Cardiac fibroblast (primary cell): ENCODE results near the gene NRG3.
"Not testable (repeated sequence)": the region's sequence is repeated elsewhere in the genome, so short reads cannot be mapped to it uniquely, and the experiment has no call there.

ENCODE experiments used
- DNase-seq, 2 donors: peaks; one replicate each; pipeline versions ENCODE4 v3.0.0 to v3.0.0-alpha.2; 2010; ENCODE audit warnings: low read depth in 2 of 2
- H3K4me3 ChIP-seq, 2 donors: replicated peaks in 1 of 2; 1 replicate in 1 of 2; 2 replicates in 1 of 2; pipeline ENCODE4 v1.5.1; 2011; ENCODE audit warnings: low read depth in 2 of 2, low read length in 2 of 2, mild to moderate bottlenecking in 2 of 2, moderate library complexity in 1 of 2
- CTCF ChIP-seq: IDR thresholded peaks from one replicate; pipeline ENCODE4 v1.5.1; 2011; ENCODE audit warnings: low read depth, mild to moderate bottlenecking, low read length, inconsistent platforms

NRG3 gene

GRCh38 chr10:82953331-82953730, 1078.3 kb downstream of the NRG3 start:
- no peak for DNase-seq
- no peak for TF ChIP-seq CTCF
- H3K4me3 ChIP-seq: no peak overlapping the region

- no peak overlapping the region for H3K4me3 ChIP-seq
- TF ChIP-seq CTCF: no peak
- DNase-seq: no peak
Observed at GRCh38 chr10:82953909-82954308, 1078.9 kb downstream of the NRG3 start.

GRCh38 chr10:82960421-82961060, 1085.5 kb downstream of the NRG3 start:
- not testable (repeated sequence) for H3K4me3 ChIP-seq, DNase-seq

GRCh38 chr10:82961864-82962263, 1086.9 kb downstream of the NRG3 start:
- TF ChIP-seq CTCF: no peak
- DNase-seq: no peak
- no peak overlapping the region for H3K4me3 ChIP-seq

- no peak overlapping the region for H3K4me3 ChIP-seq
- TF ChIP-seq CTCF: no peak
- no peak for DNase-seq
Observed at GRCh38 chr10:82966130-82966529, 1091.1 kb downstream of the NRG3 start.

- no peak overlapping the region for H3K4me3 ChIP-seq
- no peak for DNase-seq
- TF ChIP-seq CTCF: no peak
Observed at GRCh38 chr10:82968533-82968932, 1093.5 kb downstream of the NRG3 start.

- no peak overlapping the region for H3K4me3 ChIP-seq
- TF ChIP-seq CTCF: peak; percentile 37
- DNase-seq: peak; percentile 29 to 53
Observed at GRCh38 chr10:82969405-82969804, 1094.4 kb downstream of the NRG3 start.
